Fibroblast of lung (primary cell): ENCODE results near the gene ADAMTS10.

Experiments
- CTCF ChIP-seq, 2 donors: IDR thresholded peaks in 1 of 2; conservative IDR thresholded peaks in 1 of 2; 1 replicate in 1 of 2; 2 replicates in 1 of 2; pipeline ENCODE4 v1.5.1; 2011 to 2012; ENCODE audit warnings: low read length in 2 of 2, control low read depth in 1 of 2, inconsistent platforms in 1 of 2, low read depth in 1 of 2, mild to moderate bottlenecking in 1 of 2
- EZH2 ChIP-seq: IDR thresholded peaks from 2 replicates; pipeline ENCODE4 v1.5.1; 2012; ENCODE audit warnings: low read length, control low read depth, mild to moderate bottlenecking; ENCODE audit errors: missing control alignments

GRCh38 chr19:8552810-8553209, 57.7 kb downstream of the ADAMTS10 start:
- no peak for TF ChIP-seq CTCF (conservative IDR thresholded peaks at IDR 0.05 in 1 of 2, IDR thresholded peaks at IDR 0.05 in 1 of 2; ENCODE audit: low read depth in 1 of 2, low read length in 2 of 2)
- TF ChIP-seq EZH2: no peak
